ENCODE measurements around the gene CAMSAP1.

- no peak for TF ChIP-seq CTCF (IDR thresholded peaks at IDR 0.05; ENCODE audit: low read depth, low read length)
- TF ChIP-seq EZH2phosphoT487 (IDR thresholded peaks at IDR 0.05; ENCODE audit: low read depth), result no peak
These were observed 67.8 kb downstream of the CAMSAP1 start for GRCh38 chr9:135839516-135839915.

Data from OCI-LY3 (cell line).